SJCRH30 (cell line): ENCODE data around the gene RPL36. TPM values are rescaled to one million over a fixed set of nuclear protein-coding genes. Genes with fewer than 3 reads are reported as not detected.

Experiments used
- DNase-seq, 2 experiments: peaks; one replicate each; pipeline ENCODE4 v3.0.0-alpha.2; 2015 to 2020
- H3K27ac ChIP-seq: fragments of 250-450 bp; sonication (Bioruptor Pico); 2 replicates; pipeline ENCODE4 v1.5.1; 2020; ENCODE audit warnings: mild to moderate bottlenecking, moderate library complexity
- H3K27me3 ChIP-seq: fragments of 250-450 bp; sonication (Bioruptor Pico); 2 replicates; pipeline ENCODE4 v1.5.1; 2020; ENCODE audit warnings: mild to moderate bottlenecking, moderate library complexity
- H3K36me3 ChIP-seq: fragments of 250-450 bp; sonication (Bioruptor Pico); 2 replicates; pipeline ENCODE4 v1.5.1; 2020; ENCODE audit warnings: mild to moderate bottlenecking, moderate library complexity
- H3K4me1 ChIP-seq: fragments of 250-450 bp; sonication (Bioruptor Pico); 2 replicates; pipeline ENCODE4 v1.5.1; 2020; ENCODE audit warnings: mild to moderate bottlenecking, moderate library complexity
- H3K4me3 ChIP-seq: fragments of 250-450 bp; sonication (Bioruptor Pico); 2 replicates; pipeline ENCODE4 v1.5.1; 2020; ENCODE audit warnings: mild to moderate bottlenecking, moderate library complexity
- H3K9me3 ChIP-seq: fragments of 250-450 bp; sonication (Bioruptor Pico); replicated peaks from 2 replicates; pipeline ENCODE4 v1.5.1; 2020; ENCODE audit warnings: mild to moderate bottlenecking, moderate library complexity
- total RNA-seq: library from RNA; depleted of rRNA; stranded (reverse); fragments of >200 nt; shearing (Covaris generic); gene quantifications from 2 replicates; pipeline ENCODE4 v1.2.3, GENCODE V29; 2014

The RPL36 gene
- total RNA-seq, 1 experiment from 2014 or later: 510 TPM

GRCh38 chr19:5690955-5691821 lies 1.1 kb downstream of the RPL36 start:
- H3K4me3 ChIP-seq: peak overlapping the region; percentile 95
- peak overlapping the region; percentile 87; the same call in 1 of the 2 replicates for H3K27ac ChIP-seq
- peaks cover 53% of the 10 kb centered on the region for H3K36me3 ChIP-seq
- no peak for DNase-seq
- no peaks in the 10 kb centered on the region for H3K9me3 ChIP-seq
- H3K4me1 ChIP-seq: peaks cover 18% of the 10 kb centered on the region
- H3K27me3 ChIP-seq: no peaks in the 10 kb centered on the region

GRCh38 chr19:5691822-5692722 lies 2.0 kb downstream of the RPL36 start:
- no peaks in the 10 kb centered on the region for H3K9me3 ChIP-seq
- H3K4me3 ChIP-seq: peak overlapping the region; percentile 95
- no peak overlapping the region for H3K27ac ChIP-seq
- peaks cover 59% of the 10 kb centered on the region for H3K36me3 ChIP-seq
- H3K4me1 ChIP-seq: peaks cover 18% of the 10 kb centered on the region
- DNase-seq: no peak
- no peaks in the 10 kb centered on the region for H3K27me3 ChIP-seq

DNA sequence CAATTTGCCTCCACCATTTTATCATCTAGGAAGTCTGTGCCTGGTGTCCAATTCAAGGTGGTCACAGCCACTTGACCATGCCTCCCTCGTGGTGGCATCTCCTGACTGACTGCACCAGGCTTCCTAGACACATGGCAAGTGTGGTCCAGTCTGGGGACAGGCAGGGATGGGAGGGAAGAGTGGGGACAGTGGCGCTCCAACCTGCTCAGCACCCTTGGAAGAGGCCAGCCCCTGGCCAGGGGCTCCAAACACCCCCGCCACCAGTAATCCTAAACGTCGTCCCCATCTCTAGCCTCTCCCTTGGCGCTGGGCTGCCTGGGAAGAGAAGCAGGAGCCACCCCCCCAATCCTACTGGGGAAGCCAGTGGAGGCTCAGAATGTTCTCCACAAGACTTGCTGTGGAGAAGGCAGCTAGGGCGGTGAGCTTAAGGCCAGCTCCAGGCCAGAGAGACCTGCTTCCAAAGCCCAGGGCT lies 2.7 kb downstream of the RPL36 start:
- H3K4me1 ChIP-seq: peaks cover 18% of the 10 kb centered on the region
- no peak overlapping the region for H3K4me3 ChIP-seq
- no peaks in the 10 kb centered on the region for H3K9me3 ChIP-seq
- peaks cover 61% of the 10 kb centered on the region for H3K36me3 ChIP-seq
- H3K27me3 ChIP-seq: no peaks in the 10 kb centered on the region
- no peak overlapping the region for H3K27ac ChIP-seq
- no peak for DNase-seq

DNA sequence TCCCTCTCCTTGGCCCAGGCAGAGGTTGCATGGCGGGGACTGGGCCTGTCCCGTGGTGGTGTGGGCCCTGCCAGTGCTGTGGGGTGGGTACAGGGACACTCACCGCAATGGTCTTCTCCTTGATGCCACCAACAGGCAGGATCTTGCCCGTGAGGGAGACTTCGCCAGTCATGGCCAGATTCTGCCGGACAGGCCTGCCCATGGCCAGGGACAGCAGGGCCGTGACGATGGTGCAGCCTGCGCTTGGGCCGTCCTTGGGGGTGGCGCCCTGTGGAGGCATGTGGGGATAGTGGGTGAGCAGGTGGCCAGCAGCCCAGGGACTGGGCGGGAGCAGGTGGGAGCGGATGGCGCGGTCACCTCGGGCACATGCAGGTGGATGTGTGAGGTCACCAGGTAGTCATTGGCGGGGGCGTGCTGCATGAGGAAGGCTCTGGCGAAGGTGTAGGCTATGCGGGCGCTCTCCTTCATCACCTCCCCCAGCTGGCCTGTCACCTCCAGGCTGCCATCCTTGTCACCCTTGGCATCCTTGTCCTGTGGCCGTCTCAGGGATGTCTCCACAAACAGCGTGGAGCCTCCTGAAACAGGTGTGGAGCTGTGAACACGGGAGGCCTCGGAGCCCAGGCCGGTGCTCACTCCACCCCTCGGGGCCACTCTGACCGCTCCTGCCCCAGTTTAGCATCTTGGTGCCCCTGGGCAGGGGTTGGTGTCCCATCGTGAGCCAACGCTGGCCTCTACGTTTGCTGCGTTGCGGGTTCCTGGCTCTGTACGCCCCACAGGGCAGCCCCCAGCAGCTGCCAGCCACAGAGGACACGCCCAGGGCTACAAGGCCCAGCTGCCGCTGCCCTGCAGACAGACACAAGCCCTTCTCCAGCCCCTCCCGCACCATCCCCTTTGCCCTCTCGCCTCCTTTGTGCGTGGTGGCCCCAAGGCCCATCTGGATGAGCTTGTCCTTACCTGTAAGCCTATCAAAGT lies 3.4 kb downstream of the RPL36 start:
- peaks cover 64% of the 10 kb centered on the region for H3K36me3 ChIP-seq
- peak; percentile 67 to 71 for DNase-seq

GRCh38 chr19:5694167-5694955 lies 4.3 kb downstream of the RPL36 start:
- no peak overlapping the region for H3K27ac ChIP-seq
- DNase-seq: no peak
- peaks cover 18% of the 10 kb centered on the region for H3K4me1 ChIP-seq

More for the DNA sequence above, 3.4 kb downstream of the RPL36 start:
- Histone ChIP-seq H3K27me3 (no peaks in the 10 kb centered on the region), H3K4me3 (no peak overlapping the region), H3K27ac (no peak overlapping the region), H3K9me3 (no peaks in the 10 kb centered on the region), H3K4me1 (peaks cover 18% of the 10 kb centered on the region)

GRCh38 chr19:5694956-5695648 lies 5.0 kb downstream of the RPL36 start:
- no peak overlapping the region for H3K4me3 ChIP-seq
- no peaks in the 10 kb centered on the region for H3K27me3 ChIP-seq
- H3K36me3 ChIP-seq: peaks cover 77% of the 10 kb centered on the region
- no peak overlapping the region for H3K27ac ChIP-seq
- no peak for DNase-seq
- H3K4me1 ChIP-seq: peaks cover 18% of the 10 kb centered on the region
- no peaks in the 10 kb centered on the region for H3K9me3 ChIP-seq

More at GRCh38 chr19:5694167-5694955, 4.3 kb downstream of the RPL36 start:
- Histone ChIP-seq H3K4me3 (no peak overlapping the region), H3K27me3 (no peaks in the 10 kb centered on the region), H3K9me3 (no peaks in the 10 kb centered on the region), H3K36me3 (peaks cover 70% of the 10 kb centered on the region)

GRCh38 chr19:5695649-5696195 lies 5.6 kb downstream of the RPL36 start:
- peak; percentile 74 to 77 for DNase-seq
- Histone ChIP-seq H3K27me3 (no peaks in the 10 kb centered on the region), H3K36me3 (peaks cover 79% of the 10 kb centered on the region), H3K27ac (no peak overlapping the region), H3K4me3 (no peak overlapping the region), H3K4me1 (peaks cover 18% of the 10 kb centered on the region), H3K9me3 (no peaks in the 10 kb centered on the region)

- Histone ChIP-seq H3K27me3 (no peaks in the 10 kb centered on the region), H3K27ac (no peak overlapping the region), H3K36me3 (peaks cover 78% of the 10 kb centered on the region), H3K9me3 (no peaks in the 10 kb centered on the region), H3K4me1 (peaks cover 18% of the 10 kb centered on the region), H3K4me3 (no peak overlapping the region)
- DNase-seq: no peak
Observed at GRCh38 chr19:5696196-5697021, 6.3 kb downstream of the RPL36 start.

- Histone ChIP-seq H3K27me3 (no peaks in the 10 kb centered on the region), H3K27ac (no peak overlapping the region), H3K4me1 (peaks cover 18% of the 10 kb centered on the region), H3K4me3 (no peak overlapping the region), H3K9me3 (no peaks in the 10 kb centered on the region), H3K36me3 (peaks cover 69% of the 10 kb centered on the region)
- DNase-seq: no peak
Observed at GRCh38 chr19:5697022-5697889, 7.2 kb downstream of the RPL36 start.

DNA sequence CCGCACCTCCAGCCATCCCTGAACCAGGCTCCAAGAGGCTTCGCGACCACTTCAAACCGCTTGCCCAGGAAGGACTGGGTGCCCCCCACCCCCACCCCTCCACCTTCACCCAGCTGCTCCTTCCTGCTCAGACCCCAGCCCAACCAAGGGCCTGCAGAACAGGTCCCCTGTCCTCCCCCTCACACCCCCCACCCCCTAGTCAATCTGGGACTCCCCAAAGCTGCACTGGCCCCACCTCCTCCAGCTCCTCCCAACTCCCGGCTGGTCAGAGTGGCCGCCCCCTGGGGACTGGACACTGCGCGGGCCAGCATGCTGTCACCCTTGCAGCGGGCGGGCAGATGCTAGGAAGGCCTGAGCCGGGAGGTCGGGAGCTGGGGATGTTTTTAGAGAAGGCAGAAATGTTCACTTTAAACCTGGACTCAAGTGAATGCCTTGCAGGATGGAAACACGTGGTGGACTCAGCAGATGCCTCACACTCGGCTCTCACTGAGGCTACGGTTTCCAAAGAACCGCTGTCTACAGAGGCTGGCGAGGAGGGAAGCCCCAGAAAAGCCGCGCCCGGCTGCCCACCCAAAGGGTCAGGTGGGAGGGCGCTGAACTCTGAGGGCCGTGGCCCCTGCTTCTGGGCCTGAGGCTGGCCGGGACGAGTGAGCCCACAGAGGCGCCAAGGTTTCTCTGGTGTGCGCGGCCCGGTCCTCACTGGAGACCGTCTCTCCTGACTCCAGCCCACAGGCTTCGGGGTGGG lies 8.0 kb downstream of the RPL36 start:
- Histone ChIP-seq H3K9me3 (no peaks in the 10 kb centered on the region), H3K4me3 (no peak overlapping the region), H3K27me3 (no peaks in the 10 kb centered on the region), H3K4me1 (peaks cover 17% of the 10 kb centered on the region), H3K36me3 (peaks cover 62% of the 10 kb centered on the region), H3K27ac (no peak overlapping the region)
- DNase-seq: no peak
